K562 (cell line): ENCODE measurements around the gene HMG20B. TPM values are rescaled to one million over a fixed set of nuclear protein-coding genes. Genes with fewer than 3 reads are reported as not detected.
A peak's percentile ranks its signal among the peaks of the same experiment; 100 is the strongest.

ENCODE experiments used
- CCAR2 ChIP-seq: fragments of 200-400 bp; formaldehyde crosslinking; IDR thresholded peaks from 2 replicates; pipeline ENCODE4 v1.6.1; 2017; ENCODE audit warnings: mild to moderate bottlenecking, low read depth, low read length
- DNMT1 ChIP-seq: fragments of 450-650 bp; IDR thresholded peaks from 2 replicates; pipeline ENCODE4 v1.6.1; 2016; ENCODE audit warnings: antibody characterized with exemption, mild to moderate bottlenecking
- ELF4 ChIP-seq: fragments of 450-650 bp; formaldehyde crosslinking; IDR thresholded peaks from 2 replicates; pipeline ENCODE4 v1.4.0; 2022; ENCODE audit warnings: missing genetic modification characterization
- EZH2 ChIP-seq: IDR thresholded peaks from 2 replicates; pipeline ENCODE4 v1.6.1; 2012; ENCODE audit warnings: low read depth, mild to moderate bottlenecking, inconsistent platforms, low read length, borderline replicate concordance
- GABPB2 ChIP-seq: fragments of 250-450 bp; sonication (Bioruptor Pico); conservative IDR thresholded peaks from 2 replicates; pipeline ENCODE4 v1.5.1; 2021; ENCODE audit warnings: mild to moderate bottlenecking
- HDAC8 ChIP-seq: fragments of 450-650 bp; IDR thresholded peaks from 2 replicates; pipeline ENCODE4 v1.6.1; 2016; ENCODE audit warnings: mild to moderate bottlenecking, missing genetic modification characterization, moderate library complexity, missing compliant biosample characterization
- JUND ChIP-seq, 2 experiments: IDR thresholded peaks; 2 replicates in 1 of 2; 3 replicates in 1 of 2; pipeline ENCODE4 v1.6.1; 2011; ENCODE audit warnings: borderline replicate concordance in 2 of 2, low read depth in 2 of 2, low read length in 2 of 2, improper control_type of control experiment in 1 of 2, missing biosample characterization in 1 of 2, missing genetic modification characterization in 1 of 2, missing genetic modification reagents in 1 of 2
- KAT2B ChIP-seq: IDR thresholded peaks from one replicate; pipeline ENCODE4 v1.6.1; 2012; ENCODE audit warnings: low read depth, mild to moderate bottlenecking, control low read depth, inconsistent platforms, low read length, moderate library complexity
- MEF2A ChIP-seq: IDR thresholded peaks from 2 replicates; pipeline ENCODE4 v1.6.1; 2011; ENCODE audit warnings: low read depth, mild to moderate bottlenecking, low read length, moderate library complexity; ENCODE audit not compliant: control insufficient read depth
- MYBL2 ChIP-seq, 2 experiments: fragments of 450-650 bp in 1 of 2; sonication (generic) in 1 of 2; formaldehyde crosslinking in 1 of 2; IDR thresholded peaks; 2 replicates each; pipeline versions ENCODE4 v1.6.1 to v1.8.1; 2017 to 2022; ENCODE audit warnings: borderline replicate concordance in 1 of 2, inconsistent platforms in 1 of 2, low read depth in 1 of 2, mild to moderate bottlenecking in 1 of 2, missing genetic modification reagents in 1 of 2, moderate library complexity in 1 of 2
- NEUROD1 ChIP-seq: fragments of 150-350 bp; IDR thresholded peaks from 2 replicates; pipeline ENCODE4 v1.6.1; 2014; ENCODE audit warnings: borderline replicate concordance, low read length, low read depth; ENCODE audit not compliant: partially characterized antibody
- NONO ChIP-seq, 2 experiments: fragments of 200-400 bp in 1 of 2; fragments of 450-650 bp in 1 of 2; formaldehyde crosslinking in 1 of 2; IDR thresholded peaks; 2 replicates each; pipeline ENCODE4 v1.6.1; 2017; ENCODE audit warnings: low read depth in 2 of 2, mild to moderate bottlenecking in 2 of 2, moderate library complexity in 2 of 2, low read length in 1 of 2
- RAD21 ChIP-seq, 2 experiments: fragments of 250-450 bp in 1 of 2; fragments of 450-650 bp in 1 of 2; sonication (Bioruptor Pico) in 1 of 2; formaldehyde crosslinking in 1 of 2; IDR thresholded peaks in 1 of 2; conservative IDR thresholded peaks in 1 of 2; 2 replicates each; pipeline versions ENCODE4 v1.4.0 to v1.8.0; 2020 to 2022; ENCODE audit warnings: mild to moderate bottlenecking in 2 of 2, moderate library complexity in 1 of 2
- RB1 ChIP-seq: fragments of 450-650 bp; IDR thresholded peaks from 2 replicates; pipeline ENCODE4 v1.6.1; 2017; ENCODE audit warnings: low read depth, mild to moderate bottlenecking
- RBM15 ChIP-seq: fragments of 200-400 bp; formaldehyde crosslinking; IDR thresholded peaks from 2 replicates; pipeline ENCODE4 v1.6.1; 2018; ENCODE audit warnings: mild to moderate bottlenecking, low read length, moderate library complexity; ENCODE audit not compliant: insufficient read depth
- TCF7L2 ChIP-seq: fragments of 150-350 bp; IDR thresholded peaks from 2 replicates; pipeline ENCODE4 v1.6.1; 2016; ENCODE audit warnings: low read depth, mild to moderate bottlenecking, low read length, moderate library complexity
- U2AF1 ChIP-seq: fragments of 200-400 bp; formaldehyde crosslinking; optimal IDR thresholded peaks from 2 replicates; pipeline ENCODE3; 2017; ENCODE audit warnings: mild to moderate bottlenecking, low read depth, low read length, moderate library complexity
- ZNF184 ChIP-seq: sonication (generic); formaldehyde crosslinking; IDR thresholded peaks from 2 replicates; pipeline ENCODE4 v1.5.0; 2020; ENCODE audit warnings: missing genetic modification reagents
- ZNF197 ChIP-seq: fragments of 200-800 bp; sonication (Bioruptor generic); IDR thresholded peaks from 2 replicates; pipeline ENCODE4 v1.6.1; 2016; ENCODE audit warnings: low read depth, missing genetic modification characterization, missing compliant biosample characterization
- ZNF584 ChIP-seq: fragments of 200-800 bp; sonication (Bioruptor generic); IDR thresholded peaks from 2 replicates; pipeline ENCODE4 v1.6.1; 2016; ENCODE audit warnings: low read depth, mild to moderate bottlenecking, missing genetic modification characterization, missing compliant biosample characterization
- ZNF830 ChIP-seq: fragments of 250-450 bp; sonication (Bioruptor Pico); IDR thresholded peaks from 2 replicates; pipeline ENCODE4 v1.5.0; 2021; ENCODE audit warnings: mild to moderate bottlenecking
- polyA plus RNA-seq, 8 experiments: library from polyadenylated mRNA; depleted of rRNA in 4 of 8; stranded (reverse) in 5 of 8; unstranded in 3 of 8; fragments of >200 nt; fragmentation: Nextera tagmentation in 2 of 8; fragmentation: Illumina TruSeq in 1 of 8; extraction: Ambion mirVana in 2 of 8; extraction: Trizol in 1 of 8; gene quantifications; 2 replicates each; pipeline versions ENCODE4 v1.2.1 to v1.2.3, GENCODE V29; 2011 to 2014; ENCODE audit warnings: inconsistent platforms in 1 of 8, missing spikeins in 1 of 8
- total RNA-seq, 7 experiments: library from RNA; depleted of rRNA in 6 of 7; stranded (reverse); fragments of >200 nt in 6 of 7; fragmentation: Illumina TruSeq in 2 of 7; extraction: Trizol in 2 of 7; gene quantifications; 2 replicates each; pipeline versions ENCODE4 v1.2.1 to v1.2.3, GENCODE V29; 2011 to 2021; ENCODE audit warnings: low replicate concordance in 1 of 7
- TF ChIP-seq, protein P1 (sequence below): fragments of 450-650 bp; IDR thresholded peaks from 2 replicates; pipeline ENCODE4 v1.7.1; 2018; ENCODE audit warnings: mild to moderate bottlenecking, low read depth; ENCODE audit not compliant: partially characterized antibody
- TF ChIP-seq, protein P2 (sequence below): fragments of 450-650 bp; IDR thresholded peaks from 2 replicates; pipeline ENCODE4 v1.6.1; 2016; ENCODE audit warnings: low read depth, mild to moderate bottlenecking, moderate library complexity

The HMG20B gene
- total and polyA plus RNA-seq, 9 of the 15 experiments (the other 6 are each of a cell fraction or from before 2014, with no cell fraction given) = 0.35 to 172 (median 38.6) TPM

- TF ChIP-seq ELF4 (CRISPR knock-in tag) (no peak), RBM15 (no peak), RAD21 (CRISPR knock-in tag; conservative IDR thresholded peaks at IDR 0.05 in 1 of 2, IDR thresholded peaks at IDR 0.05 in 1 of 2) (no peak), U2AF1 (no peak), EZH2 (no peak), RB1 (peak; percentile 54; the same call in 1 of the 2 replicates), JUND (IDR thresholded peaks at IDR 0.05; ENCODE audit: borderline replicate concordance, low read depth, low read length) (no peak), JUND (tag; IDR thresholded peaks at IDR 0.05; ENCODE audit: borderline replicate concordance, low read depth, low read length) (no peak; the same call in 2 of the 3 replicates), NEUROD1 (no peak), GABPB2 (CRISPR knock-in tag) (no peak), KAT2B (no peak), MEF2A (no peak), ZNF584 (CRISPR knock-in tag) (0 out of 2 replicates have a peak, but pooled peaks have one; percentile 36), NONO (IDR thresholded peaks at IDR 0.05; ENCODE audit: low read depth in 2 of 2, low read length in 1 of 2) (peak in 1 of 2 experiments; percentile 21; a peak in 1 of 4 replicates), ZNF830 (no peak), HDAC8 (tag) (0 out of 2 replicates have a peak, but pooled peaks have one; percentile 25), CCAR2 (no peak), TCF7L2 (no peak), MYBL2 (IDR thresholded peaks at IDR 0.05; ENCODE audit: low read depth) (no peak), MYBL2 (CRISPR knock-in tag; IDR thresholded peaks at IDR 0.05; ENCODE audit: borderline replicate concordance) (no peak), ZNF184 (CRISPR knock-in tag) (no peak), ZNF197 (CRISPR knock-in tag) (no peak), DNMT1 (no peak)
- TF ChIP-seq, protein P1, sequence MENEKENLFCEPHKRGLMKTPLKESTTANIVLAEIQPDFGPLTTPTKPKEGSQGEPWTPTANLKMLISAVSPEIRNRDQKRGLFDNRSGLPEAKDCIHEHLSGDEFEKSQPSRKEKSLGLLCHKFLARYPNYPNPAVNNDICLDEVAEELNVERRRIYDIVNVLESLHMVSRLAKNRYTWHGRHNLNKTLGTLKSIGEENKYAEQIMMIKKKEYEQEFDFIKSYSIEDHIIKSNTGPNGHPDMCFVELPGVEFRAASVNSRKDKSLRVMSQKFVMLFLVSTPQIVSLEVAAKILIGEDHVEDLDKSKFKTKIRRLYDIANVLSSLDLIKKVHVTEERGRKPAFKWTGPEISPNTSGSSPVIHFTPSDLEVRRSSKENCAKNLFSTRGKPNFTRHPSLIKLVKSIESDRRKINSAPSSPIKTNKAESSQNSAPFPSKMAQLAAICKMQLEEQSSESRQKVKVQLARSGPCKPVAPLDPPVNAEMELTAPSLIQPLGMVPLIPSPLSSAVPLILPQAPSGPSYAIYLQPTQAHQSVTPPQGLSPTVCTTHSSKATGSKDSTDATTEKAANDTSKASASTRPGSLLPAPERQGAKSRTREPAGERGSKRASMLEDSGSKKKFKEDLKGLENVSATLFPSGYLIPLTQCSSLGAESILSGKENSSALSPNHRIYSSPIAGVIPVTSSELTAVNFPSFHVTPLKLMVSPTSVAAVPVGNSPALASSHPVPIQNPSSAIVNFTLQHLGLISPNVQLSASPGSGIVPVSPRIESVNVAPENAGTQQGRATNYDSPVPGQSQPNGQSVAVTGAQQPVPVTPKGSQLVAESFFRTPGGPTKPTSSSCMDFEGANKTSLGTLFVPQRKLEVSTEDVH = no peak
- TF ChIP-seq, protein P2, sequence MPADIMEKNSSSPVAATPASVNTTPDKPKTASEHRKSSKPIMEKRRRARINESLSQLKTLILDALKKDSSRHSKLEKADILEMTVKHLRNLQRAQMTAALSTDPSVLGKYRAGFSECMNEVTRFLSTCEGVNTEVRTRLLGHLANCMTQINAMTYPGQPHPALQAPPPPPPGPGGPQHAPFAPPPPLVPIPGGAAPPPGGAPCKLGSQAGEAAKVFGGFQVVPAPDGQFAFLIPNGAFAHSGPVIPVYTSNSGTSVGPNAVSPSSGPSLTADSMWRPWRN = peak; percentile 87
Observed at GRCh38 chr19:3612901-3613741, 40.4 kb downstream of the HMG20B start (continued).
